ENCODE results near the gene ACSS2. TPM values are rescaled to one million over a fixed set of nuclear protein-coding genes. Genes with fewer than 3 reads are reported as not detected.

Gene ACSS2
- 100 to 1,000 TPM; 158 to 473 (median 267) TPM for total RNA-seq

- H3K27ac ChIP-seq, result peak within 1 kb of the TSS; percentile 76 to 98 (median 90)
- H3K4me1 ChIP-seq, result peaks cover 0 to 37% (median 6%) of the 10 kb centered on the region in 4 donors
- DNase-seq, result peak in 1 of 3 donors; percentile 100
- TF ChIP-seq CTCF (IDR thresholded peaks at IDR 0.05) (peak in 1 of 6 experiments; percentile 6), POLR2A (IDR thresholded peaks at IDR 0.05) (peak; percentile 83 to 97)
- no peaks in the 10 kb centered on the region for H3K36me3 ChIP-seq
- no peaks in the 10 kb centered on the region for H3K9me3 ChIP-seq
- peak within 1 kb of the TSS; percentile 80 to 94 (median 88) for H3K4me3 ChIP-seq
- no peaks in the 10 kb centered on the region for H3K27me3 ChIP-seq
Measured at GRCh38 chr20:34876406-34877282, at the start of gene ACSS2. TSS of gene ACSS2 (plus strand) at chr20:34876612. CDS start at chr20:34876646, 34 bp downstream.

- H3K4me1 ChIP-seq, result peaks cover 0 to 2% (median 0%) of the 10 kb centered on the region in 4 donors
- H3K4me3 ChIP-seq, result no peak overlapping the region
- H3K27me3 ChIP-seq, result no peaks in the 10 kb centered on the region
- H3K9me3 ChIP-seq, result no peaks in the 10 kb centered on the region
- H3K36me3 ChIP-seq, result no peaks in the 10 kb centered on the region
- TF ChIP-seq POLR2A (IDR thresholded peaks at IDR 0.05) (no peak), CTCF (IDR thresholded peaks at IDR 0.05) (no peak)
- no peak for DNase-seq
- H3K27ac ChIP-seq, result no peak overlapping the region
Measured at GRCh38 chr20:34829191-34829590, 47.2 kb upstream of the ACSS2 start.

DNA sequence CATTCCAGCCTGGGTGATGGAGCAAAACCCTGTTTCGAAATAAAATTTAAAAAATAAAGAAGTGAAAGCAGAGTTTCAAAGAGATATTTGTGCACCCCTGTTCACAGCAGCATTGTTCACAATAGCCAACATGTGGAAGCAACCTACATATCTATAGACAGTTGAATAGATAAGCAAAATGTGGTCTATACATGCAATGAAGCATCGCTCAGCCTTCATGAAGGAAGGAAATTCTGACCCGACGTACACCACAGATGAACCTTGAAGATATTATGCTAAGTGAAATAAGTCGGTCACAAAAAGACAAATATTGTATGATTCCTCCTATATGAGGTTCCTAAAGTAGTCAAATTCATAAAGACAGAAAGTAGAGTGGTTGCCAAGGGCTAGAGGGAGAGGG lies 44.5 kb upstream of the ACSS2 start:
- Histone ChIP-seq H3K36me3 (no peaks in the 10 kb centered on the region), H3K4me3 (no peak overlapping the region), H3K9me3 (no peaks in the 10 kb centered on the region), H3K4me1 (no peaks in the 10 kb centered on the region), H3K27me3 (no peaks in the 10 kb centered on the region), H3K27ac (no peak overlapping the region)
- DNase-seq, result no peak
- no peak for TF ChIP-seq CTCF (IDR thresholded peaks at IDR 0.05)
- no peak for TF ChIP-seq POLR2A (IDR thresholded peaks at IDR 0.05)

GRCh38 chr20:34834459-34834893 lies 41.9 kb upstream of the ACSS2 start:
- Histone ChIP-seq H3K27me3 (no peaks in the 10 kb centered on the region), H3K27ac (no peak overlapping the region), H3K9me3 (no peaks in the 10 kb centered on the region), H3K36me3 (no peaks in the 10 kb centered on the region), H3K4me3 (no peak overlapping the region), H3K4me1 (no peaks in the 10 kb centered on the region)
- TF ChIP-seq CTCF (IDR thresholded peaks at IDR 0.05) (peak; percentile 14 to 63 (median 54)), POLR2A (IDR thresholded peaks at IDR 0.05) (no peak)
- DNase-seq, result no peak

- no peak for DNase-seq
- Histone ChIP-seq H3K27me3 (no peaks in the 10 kb centered on the region), H3K27ac (no peak overlapping the region), H3K4me3 (no peak overlapping the region), H3K36me3 (no peaks in the 10 kb centered on the region), H3K4me1 (no peaks in the 10 kb centered on the region), H3K9me3 (no peaks in the 10 kb centered on the region)
- no peak for TF ChIP-seq POLR2A (IDR thresholded peaks at IDR 0.05)
- no peak for TF ChIP-seq CTCF (IDR thresholded peaks at IDR 0.05)
Measured at GRCh38 chr20:34842143-34842542, 34.3 kb upstream of the ACSS2 start.

Data from Peyer's patch (tissue), 4 donors.